HG02623 (cell line): ENCODE results near the gene UBXN10.
"Not testable (repeated sequence)": the region's sequence is repeated elsewhere in the genome, so short reads cannot be mapped to it uniquely, and the experiment has no call there.

ENCODE experiments used
- ATAC-seq: cut with Tn5 transposase; IDR thresholded peaks from one replicate; pipeline ENCODE4 v1.9.1; 2021; ENCODE audit warnings: moderate library complexity; ENCODE audit not compliant: unreplicated experiment

The UBXN10 gene

DNA sequence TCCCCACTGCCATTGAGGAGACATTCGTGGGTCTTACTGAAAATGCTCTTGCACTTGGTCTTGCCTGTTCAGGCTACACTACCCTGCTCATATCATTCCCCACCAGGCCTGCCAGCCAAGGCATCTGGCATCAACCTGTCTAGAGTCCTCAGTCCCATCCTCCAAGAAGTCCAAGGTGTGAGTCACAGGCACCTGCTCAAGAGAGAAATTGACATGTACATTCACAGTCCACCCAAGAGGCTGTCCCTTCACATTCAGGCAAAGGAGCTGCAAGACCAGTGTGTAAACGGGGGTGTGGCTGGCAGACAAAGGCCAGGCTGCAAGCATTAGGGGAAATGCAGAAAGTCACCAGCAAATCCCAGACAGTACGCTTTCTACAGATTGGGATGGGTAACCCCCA, 13.5 kb downstream of the UBXN10 start:
- no peak for ATAC-seq

DNA sequence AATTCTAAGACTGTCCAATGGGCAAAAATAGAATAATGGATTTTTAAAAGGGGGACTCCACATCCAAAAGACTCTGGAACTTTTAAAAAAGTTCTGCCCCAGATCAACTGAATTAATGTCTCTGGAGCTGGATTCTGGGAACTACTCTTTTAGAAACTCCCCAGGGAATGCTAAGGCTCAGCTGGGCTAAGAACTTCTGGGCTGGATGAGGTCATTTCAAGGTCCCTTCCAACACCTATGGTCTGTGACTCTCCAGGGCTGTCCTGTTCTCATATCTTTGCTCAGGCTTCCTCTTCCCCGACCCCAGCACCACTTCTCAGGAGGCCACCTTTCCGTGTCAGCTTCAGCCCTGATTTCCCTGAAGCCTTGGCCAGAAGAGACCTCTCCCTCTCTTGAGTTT, 13.9 kb downstream of the UBXN10 start:
- no peak for ATAC-seq

DNA sequence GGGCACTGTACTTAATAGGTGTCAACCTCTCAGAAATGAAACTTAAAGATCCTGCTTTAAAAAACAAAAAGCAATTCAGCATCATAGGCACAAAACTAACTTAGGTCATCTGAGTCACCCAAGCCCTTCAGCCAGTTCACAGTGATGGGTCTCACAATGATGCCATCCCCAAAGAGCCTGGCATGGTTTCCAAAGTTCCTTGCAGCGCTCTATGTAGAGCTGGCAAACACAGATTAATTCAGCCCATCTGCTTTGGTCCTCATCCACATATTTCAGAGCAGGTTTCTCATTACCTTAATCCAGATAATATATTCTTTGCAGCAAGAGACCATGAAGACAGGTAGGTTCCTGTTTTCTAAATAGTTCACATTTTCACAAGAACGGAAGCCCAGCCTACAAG, 15.1 kb downstream of the UBXN10 start:
- ATAC-seq, result no peak

DNA sequence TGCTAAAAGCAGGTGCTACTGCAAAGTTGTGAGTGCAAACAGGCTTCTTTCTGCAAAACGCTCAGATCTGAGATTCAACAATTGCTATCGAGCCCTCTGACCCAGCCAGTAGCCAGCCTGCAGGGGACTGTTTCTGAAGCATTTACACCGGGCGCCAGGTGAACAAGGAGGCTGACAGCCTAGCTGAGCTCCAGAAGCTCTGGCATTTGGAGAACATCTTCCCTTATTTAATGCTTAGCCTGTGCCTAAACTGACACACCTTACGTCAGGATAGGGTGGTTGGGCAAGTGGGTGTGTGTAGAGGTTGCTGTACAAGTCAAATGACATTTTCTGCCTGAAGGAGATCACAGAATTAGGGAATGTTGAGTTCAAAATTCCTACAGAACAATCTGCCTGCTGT, 16.3 kb downstream of the UBXN10 start:
- ATAC-seq, result no peak

DNA sequence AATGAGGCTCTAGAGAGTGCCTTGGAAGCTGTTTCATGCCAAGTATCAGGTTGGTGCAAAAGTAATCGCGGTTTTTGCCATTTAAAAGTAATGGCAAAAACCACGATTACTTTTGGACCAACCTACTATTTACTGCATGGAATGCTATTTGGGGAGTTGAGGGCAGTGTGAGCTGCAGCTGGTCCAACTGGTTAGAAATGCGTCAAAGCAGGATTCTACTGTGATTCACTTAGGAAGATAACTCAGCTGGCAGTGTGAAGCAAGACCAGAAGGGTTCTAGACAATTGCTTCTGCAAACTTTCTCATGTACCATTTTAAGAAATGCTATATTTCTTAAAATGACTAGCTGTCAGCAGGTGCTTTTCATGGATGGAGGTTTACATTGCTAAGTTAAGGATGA, 21.6 kb downstream of the UBXN10 start:
- no peak for ATAC-seq

DNA sequence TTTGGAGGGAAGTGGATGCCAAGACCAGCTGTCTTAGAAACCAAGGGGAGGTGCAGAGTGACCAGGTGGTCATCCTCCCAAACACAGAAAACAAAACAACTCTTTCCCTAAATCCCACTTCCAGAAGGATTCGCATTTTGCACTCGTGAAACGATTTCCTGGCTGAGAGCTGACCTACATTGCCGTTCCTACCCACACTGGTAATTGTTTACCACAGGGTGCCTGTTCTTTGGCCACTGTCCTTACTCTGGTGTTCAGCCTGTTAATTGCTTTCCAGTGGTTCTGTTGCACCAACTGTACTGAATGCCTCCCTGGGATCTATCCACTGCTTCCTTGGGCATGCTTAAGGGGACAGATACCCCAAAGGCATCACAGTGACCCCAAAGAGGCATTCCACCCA, 23.6 kb downstream of the UBXN10 start:
- ATAC-seq, result no peak

DNA sequence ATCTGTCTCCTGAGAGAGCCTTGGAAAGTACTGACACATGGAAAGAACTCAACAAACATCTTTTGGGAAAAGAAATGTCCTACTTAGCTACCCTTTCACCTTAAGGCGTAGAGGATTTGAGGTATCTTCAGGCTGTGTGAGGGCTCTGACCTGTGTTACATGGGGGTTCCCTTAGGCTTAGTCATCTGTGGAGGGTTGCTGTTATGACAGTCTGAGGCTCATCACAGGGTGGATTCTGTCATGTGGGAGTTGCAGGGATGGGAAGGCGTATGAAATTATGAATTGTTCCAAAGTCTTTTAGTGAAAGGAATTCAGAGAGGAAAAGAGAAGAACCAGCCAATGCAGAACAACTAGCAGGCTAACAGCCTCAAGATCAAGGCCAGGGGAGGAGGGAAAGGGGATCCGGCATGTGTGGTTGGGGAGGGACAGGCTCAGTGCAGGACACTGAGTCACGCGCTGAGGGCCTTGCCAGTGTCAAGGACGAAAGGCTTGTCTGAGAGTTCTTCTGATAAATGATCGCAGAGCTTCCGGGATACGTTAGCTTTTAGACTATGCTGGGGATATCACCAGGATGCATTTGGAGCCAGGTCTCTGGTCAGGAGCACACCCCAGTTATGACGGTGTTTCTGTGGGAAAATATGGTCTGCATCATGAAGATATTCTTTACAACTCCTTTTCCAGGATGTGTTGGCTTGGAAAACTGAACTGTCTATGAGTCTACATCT, 25.0 kb downstream of the UBXN10 start:
- ATAC-seq, result no peak

DNA sequence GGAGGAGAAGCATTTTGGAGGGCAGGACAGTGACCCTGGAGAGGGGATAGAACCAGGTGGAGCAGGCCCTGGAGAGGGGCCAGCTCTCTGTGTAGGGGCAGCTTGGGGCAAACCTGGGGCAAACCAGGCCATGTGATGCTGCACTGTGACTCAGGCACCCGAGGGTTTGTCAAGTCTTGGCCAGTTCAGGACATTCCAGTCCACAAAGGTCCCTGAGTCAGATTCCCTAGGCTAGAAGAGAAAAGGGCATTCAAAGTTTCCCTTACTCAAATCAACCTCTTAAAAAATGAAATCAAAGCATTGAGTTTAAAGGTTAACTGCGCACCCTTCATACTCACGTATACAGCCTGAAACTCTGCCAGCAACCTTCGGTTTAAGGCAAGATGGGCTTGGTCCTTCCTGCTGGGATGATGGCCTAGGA, 25.6 kb downstream of the UBXN10 start:
- ATAC-seq, result no peak

DNA sequence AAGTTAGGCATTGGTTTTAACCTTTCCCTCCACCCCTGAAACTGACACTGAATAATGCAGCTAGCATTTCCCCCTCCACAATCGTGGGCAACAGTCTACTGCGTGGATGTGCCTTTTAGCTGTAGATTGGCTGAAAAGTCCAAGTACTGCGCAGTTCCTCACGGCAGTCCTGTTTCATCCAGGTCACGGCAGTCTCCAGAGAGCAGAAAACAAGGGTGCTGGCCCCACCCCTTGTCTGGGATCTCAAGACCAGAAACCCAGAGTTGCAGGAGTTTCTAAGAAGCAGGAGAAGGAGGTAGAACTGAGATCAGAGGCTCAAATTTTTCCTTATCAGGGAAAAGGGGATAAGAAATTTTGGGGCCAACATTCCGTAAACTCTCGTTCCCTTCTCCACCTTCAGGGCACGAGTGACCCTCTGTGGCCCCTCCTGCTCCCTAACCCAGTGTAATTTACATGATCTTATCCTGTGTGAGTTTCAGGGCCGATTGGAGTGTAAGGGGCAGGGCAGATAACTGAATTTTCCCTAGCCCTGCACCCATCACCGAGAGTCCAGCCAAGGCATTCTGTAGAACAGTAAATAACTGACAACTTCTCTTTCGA, 26.3 kb downstream of the UBXN10 start:
- ATAC-seq, result no peak

DNA sequence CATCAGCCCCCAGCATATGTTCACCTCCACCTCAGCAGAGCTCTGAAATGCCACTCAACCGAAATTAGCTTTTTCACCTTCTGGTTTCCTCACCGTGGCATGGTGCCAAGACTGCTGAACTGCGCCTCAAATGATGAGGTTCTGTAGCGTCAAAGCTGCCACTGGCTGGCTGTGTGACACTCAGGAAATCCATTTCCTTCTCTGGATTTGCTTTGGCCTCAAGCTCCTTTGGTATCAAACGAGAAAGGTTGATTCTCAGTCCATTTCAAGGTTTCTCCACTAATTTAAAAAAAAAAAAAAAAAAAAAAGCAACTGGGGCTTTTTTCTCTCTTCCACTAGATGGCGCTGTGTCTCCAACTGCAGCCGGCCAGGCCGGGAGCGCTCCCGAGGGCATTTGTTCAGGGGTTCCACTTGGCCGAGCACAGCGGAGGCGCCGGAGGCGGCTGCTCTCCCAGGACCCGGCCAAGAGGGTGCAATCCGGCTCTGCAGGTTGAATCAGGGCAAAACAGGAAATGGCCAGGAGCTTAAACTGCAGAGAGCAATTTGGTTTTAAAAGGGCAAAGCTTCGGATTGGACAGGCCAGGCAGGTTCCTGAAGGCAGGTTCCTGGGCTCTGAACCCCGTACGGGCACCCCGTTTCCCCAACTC, 26.9 kb downstream of the UBXN10 start:
- ATAC-seq, result no peak

DNA sequence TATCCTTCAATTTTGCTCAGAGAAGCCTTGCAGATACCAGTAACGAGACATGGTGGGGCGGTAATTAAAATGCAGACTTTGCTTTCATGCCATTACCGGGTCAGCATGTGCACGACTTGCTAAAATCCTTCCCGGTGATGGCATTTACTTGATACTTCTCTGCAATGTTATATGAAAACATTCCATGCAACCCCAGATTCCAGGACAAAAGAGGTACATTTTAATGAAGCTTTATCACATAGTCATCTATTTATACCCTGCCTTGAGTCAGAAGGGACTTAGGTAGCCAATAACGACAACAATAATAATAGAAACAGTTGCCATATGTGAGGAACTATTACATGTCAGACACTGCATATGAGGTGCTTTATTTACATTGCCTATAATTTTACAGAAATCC, 29.8 kb downstream of the UBXN10 start:
- no peak for ATAC-seq

DNA sequence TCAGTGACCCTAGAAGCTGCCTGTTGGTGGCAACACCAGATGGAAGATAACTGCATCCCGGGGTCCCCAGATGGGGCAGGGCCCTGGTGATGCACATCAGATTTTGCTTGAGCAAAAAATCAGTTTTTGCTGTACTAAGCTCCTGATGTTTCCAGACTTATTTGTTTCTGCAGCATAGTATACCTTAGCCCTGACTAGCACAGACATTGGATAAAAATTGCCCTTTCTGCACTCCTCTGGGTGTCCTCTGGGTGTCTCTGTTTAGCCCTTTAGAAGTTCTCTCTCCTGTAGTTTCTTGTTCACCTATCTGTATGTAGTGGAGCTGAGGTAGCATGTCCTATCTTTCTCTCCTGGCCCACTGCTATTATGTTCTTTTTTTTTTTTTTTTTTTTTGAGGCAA, 30.7 kb downstream of the UBXN10 start:
- no peak for ATAC-seq

DNA sequence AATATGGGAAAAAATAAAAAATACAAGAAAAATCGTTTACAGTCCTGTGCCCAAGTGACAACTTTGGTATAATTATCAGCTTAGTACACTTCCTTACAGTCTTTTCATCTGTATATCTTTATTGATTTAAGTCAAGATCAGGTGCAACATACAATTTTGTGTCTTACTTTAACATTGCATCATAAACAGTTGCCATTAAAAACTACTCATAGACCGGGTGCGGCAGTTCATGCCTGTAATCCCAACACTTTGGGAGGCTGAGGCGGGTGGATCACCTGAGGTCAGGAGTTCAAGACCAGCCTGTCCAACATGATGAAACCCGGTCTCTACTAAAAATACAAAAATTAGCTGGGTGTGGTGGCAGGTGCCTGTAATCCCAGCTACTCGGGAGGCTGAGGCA, 33.2 kb downstream of the UBXN10 start:
- not testable (repeated sequence) for ATAC-seq

DNA sequence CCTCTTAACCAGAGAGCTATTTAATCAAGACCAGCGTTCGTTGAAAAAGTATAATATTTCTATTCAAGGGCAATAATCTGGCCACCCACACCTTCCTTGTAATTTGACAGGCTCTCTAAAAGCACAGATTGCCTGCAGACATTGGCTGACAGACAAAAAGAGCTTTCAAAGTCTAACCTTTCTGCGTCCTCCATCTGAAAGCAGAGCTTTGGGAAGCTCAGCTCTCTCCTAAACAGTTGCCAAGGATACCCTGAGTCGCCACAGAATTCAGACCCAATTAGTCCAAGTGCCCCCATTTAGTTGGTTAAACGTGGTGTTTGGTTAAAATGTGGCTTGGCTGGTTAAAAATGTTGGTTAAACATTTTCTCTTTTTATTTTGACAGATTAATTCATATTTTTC, 34.1 kb downstream of the UBXN10 start:
- ATAC-seq, result no peak

DNA sequence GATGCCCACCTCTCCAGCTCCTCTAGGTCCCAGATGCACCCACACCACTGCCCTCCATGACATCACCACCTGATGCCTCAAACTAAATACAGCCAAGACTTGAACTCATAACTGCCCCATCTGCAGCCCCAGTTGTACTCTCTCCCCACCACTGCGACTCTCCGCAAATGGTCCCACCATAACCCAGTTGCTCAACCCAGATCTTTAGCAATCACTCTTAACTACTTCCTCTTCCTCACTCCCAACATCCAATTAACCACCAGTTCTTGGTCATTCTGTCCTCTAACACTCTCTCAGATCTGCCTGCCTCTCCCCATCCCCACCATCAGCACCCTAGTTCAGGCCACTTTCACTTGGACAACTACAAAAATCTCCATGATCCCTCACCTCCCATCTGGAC, 37.2 kb downstream of the UBXN10 start:
- no peak for ATAC-seq

DNA sequence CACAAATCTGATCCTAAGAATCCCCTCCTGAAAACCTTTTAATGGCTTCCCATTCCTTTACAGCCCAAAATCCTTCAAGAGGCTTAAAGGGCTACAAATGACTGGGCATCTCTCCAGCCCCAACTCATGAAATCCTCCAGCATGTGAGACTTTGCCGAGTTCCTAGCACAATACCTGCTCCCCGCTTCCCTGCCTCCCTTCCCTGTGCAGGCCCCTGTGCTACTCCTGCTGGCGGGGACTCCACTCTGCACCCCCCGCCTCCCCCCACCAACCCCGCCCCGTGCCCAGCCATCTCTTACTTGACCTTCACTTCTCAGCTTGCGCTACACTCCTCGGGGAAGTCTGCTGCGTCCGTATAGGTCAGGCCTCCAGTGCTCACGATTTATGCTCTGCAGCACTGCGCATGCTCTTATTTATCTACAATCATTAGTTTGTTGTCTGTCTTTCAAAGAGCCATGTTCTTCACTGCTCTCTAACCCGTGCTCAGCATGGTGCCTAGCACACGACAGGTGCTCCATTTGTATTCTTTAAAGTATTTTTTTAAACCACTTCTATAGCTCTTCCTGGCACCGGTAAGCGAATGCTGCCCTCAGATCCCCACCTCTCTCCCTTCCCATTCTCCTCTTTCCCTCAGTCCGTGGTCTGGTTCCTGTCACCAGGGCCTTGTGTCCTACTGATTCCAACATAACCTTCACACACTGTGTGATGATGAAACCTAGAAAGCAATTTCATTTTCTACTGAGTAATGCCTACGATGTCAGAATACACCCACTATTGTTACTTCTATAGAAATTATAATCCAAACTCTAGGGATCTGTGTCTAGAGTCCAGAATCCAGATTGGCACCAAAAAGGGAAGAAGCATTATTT, 37.9 kb downstream of the UBXN10 start:
- ATAC-seq, result no peak

DNA sequence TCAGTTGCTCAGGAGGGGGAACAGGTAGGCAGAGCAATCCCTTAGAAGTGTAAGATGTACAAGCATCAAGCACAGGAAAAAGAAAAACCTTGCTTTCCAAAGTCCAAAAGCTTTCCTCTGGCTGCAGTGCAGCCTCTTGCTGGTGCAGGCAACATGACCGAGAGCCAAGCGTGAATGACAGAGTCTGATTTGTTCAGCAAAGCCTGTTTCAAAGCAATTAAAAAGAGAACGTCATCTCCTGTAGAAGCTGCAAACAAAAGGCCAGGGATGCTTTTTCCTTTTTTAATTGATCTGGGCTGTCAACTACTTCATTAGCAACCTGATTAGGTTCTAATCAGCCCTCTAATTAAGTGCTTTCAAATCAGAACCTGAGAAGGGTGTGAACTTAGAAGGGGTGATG, 38.6 kb downstream of the UBXN10 start:
- no peak for ATAC-seq

DNA sequence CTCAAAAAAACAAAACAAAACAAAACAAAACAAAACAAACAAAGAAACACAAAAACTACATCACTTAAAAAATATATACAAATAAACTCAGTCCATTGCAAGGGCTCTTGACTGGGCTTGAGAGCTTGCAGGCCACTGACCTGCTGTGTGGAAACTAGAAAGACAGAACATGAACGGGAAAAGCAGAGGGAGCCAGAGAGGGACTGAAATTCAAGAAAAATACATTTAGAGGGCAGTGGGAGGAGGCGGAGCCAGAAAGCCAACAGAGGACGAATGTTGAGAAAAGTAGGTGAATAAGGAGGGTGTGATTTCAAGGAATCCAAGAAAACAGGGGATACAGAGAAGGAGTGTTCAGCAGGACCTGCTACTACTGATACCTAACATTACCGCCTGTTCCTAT, 41.8 kb downstream of the UBXN10 start:
- no peak for ATAC-seq

DNA sequence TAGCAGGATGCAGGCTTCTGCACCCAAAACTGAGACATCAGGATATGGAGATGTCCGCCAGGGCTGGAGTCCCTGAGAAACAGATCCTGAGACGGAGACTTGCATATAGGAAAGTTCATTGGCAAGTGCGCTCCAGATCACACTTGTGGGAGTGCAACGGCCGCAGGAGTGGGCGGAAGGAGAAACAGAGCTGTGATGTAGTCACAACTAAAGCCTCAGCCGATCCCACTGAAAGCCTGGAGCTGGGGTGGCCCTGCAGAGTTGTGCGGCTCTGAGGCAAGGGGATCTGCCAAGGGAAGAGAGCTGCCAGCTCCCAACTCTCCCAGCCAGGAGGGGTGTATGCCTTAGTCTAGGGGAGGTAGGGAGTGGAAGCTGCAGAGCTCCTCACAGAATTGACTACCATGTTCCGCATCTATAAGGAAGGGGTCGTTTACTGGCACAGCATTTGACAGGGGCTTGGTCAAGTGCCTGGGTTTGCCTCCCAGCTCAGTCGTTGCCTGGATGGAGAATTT, 42.5 kb downstream of the UBXN10 start:
- ATAC-seq, result no peak

DNA sequence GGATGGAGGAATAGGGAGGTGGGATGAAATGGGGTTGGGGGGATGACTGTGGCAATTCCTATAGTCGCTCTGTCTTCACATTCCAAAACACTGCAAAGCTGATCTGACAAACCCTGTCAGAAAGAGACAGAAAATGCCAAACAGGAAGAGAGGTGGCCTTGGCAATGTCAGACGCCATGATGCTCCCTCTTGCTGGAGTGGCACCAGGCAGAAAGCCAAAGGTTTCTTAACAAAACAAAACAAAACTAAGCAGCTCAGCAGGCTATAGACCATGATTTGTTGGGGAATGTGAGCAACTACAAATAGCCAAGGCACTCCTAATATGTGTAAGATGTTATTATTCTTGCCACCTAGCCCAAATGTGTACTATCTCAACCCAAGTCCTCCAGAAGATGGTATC, 43.3 kb downstream of the UBXN10 start:
- no peak for ATAC-seq

DNA sequence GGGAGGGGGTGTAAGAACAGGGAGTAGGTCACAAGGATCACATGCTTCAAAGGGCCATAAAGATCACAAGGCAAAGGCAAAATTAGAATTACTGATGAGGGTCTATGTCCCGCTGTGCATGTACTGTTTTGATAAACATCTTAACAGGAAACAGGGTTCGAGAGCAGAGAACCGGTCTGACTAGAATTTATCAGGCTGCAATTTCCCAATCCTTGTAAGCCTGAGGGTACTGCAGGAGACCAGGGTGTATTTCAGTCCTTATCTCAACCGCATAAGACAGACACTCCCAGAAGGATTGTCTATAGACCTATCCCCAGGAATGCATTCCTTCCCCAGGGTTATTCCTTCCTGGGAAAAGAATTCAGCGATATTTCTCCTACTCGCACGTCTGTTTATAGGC, 46.7 kb downstream of the UBXN10 start:
- not testable (repeated sequence) for ATAC-seq
